IPS DF 4.7 (cell line): ENCODE data around the gene HNRNPA1.
"Not testable (repeated sequence)": the region's sequence is repeated elsewhere in the genome, so short reads cannot be mapped to it uniquely, and the experiment has no call there.

Experiments used
- DNase-seq: peaks from one replicate; pipeline ENCODE4 v3.0.0-alpha.2; 2013; ENCODE audit warnings: low spot score; ENCODE audit errors: extremely low read depth

HNRNPA1 gene

GRCh38 chr12:54273981-54274380, 6.5 kb upstream of the HNRNPA1 start:
- DNase-seq = no peak

- no peak for DNase-seq
Measured at GRCh38 chr12:54276368-54276767, 4.2 kb upstream of the HNRNPA1 start.

GRCh38 chr12:54277823-54278276, 2.7 kb upstream of the HNRNPA1 start:
- DNase-seq = no peak

- DNase-seq = no peak
Measured at GRCh38 chr12:54279227-54279631, 1.3 kb upstream of the HNRNPA1 start.

- DNase-seq = peak; percentile 99
Measured at GRCh38 chr12:54279632-54280467, 676 bp upstream of the HNRNPA1 start, which contains the start of gene CBX5. TSS of gene CBX5 (minus strand) at chr12:54280122. CDS start at chr12:54257650, 22,472 bp downstream.

GRCh38 chr12:54281261-54281638, 724 bp downstream of the HNRNPA1 start:
- DNase-seq = not testable (repeated sequence)

GRCh38 chr12:54281694-54282093, 1.2 kb downstream of the HNRNPA1 start:
- not testable (repeated sequence) for DNase-seq

- DNase-seq = no peak
Measured at GRCh38 chr12:54282949-54283593, 2.5 kb downstream of the HNRNPA1 start.

- DNase-seq = not testable (repeated sequence)
Measured at GRCh38 chr12:54284070-54284780, 3.7 kb downstream of the HNRNPA1 start.

GRCh38 chr12:54285150-54286041, 4.9 kb downstream of the HNRNPA1 start:
- DNase-seq = no peak

- DNase-seq = no peak
Measured at GRCh38 chr12:54286042-54287030, 5.8 kb downstream of the HNRNPA1 start.

- no peak for DNase-seq
Measured at GRCh38 chr12:54287261-54288157, 7.0 kb downstream of the HNRNPA1 start.

GRCh38 chr12:54292083-54292930, 11.8 kb downstream of the HNRNPA1 start:
- no peak for DNase-seq

- DNase-seq = no peak
Measured at GRCh38 chr12:54292931-54293241, 12.4 kb downstream of the HNRNPA1 start.

- DNase-seq = no peak
Measured at GRCh38 chr12:54294152-54294952, 13.8 kb downstream of the HNRNPA1 start.

GRCh38 chr12:54294953-54295566, 14.5 kb downstream of the HNRNPA1 start:
- DNase-seq = no peak
